Fibroblast of lung (primary cell): ENCODE results near the gene ASB3.

Experiments used
- CTCF ChIP-seq, 2 donors: IDR thresholded peaks in 1 of 2; conservative IDR thresholded peaks in 1 of 2; 1 replicate in 1 of 2; 2 replicates in 1 of 2; pipeline ENCODE4 v1.5.1; 2011 to 2012; ENCODE audit warnings: low read length in 2 of 2, control low read depth in 1 of 2, inconsistent platforms in 1 of 2, low read depth in 1 of 2, mild to moderate bottlenecking in 1 of 2
- EZH2 ChIP-seq: IDR thresholded peaks from 2 replicates; pipeline ENCODE4 v1.5.1; 2012; ENCODE audit warnings: low read length, control low read depth, mild to moderate bottlenecking; ENCODE audit errors: missing control alignments

- TF ChIP-seq CTCF (conservative IDR thresholded peaks at IDR 0.05 in 1 of 2, IDR thresholded peaks at IDR 0.05 in 1 of 2; ENCODE audit: low read depth in 1 of 2, low read length in 2 of 2): no peak
- TF ChIP-seq EZH2: no peak
Observed at GRCh38 chr2:53744395-53745065, 42.2 kb downstream of the ASB3 start.
